ENCODE data around the gene MPEG1. TPM values are rescaled to one million over a fixed set of nuclear protein-coding genes. Genes with fewer than 3 reads are reported as not detected.

MPEG1 gene
- total RNA-seq, 1 donor from 2014 or later = not detected

DNA sequence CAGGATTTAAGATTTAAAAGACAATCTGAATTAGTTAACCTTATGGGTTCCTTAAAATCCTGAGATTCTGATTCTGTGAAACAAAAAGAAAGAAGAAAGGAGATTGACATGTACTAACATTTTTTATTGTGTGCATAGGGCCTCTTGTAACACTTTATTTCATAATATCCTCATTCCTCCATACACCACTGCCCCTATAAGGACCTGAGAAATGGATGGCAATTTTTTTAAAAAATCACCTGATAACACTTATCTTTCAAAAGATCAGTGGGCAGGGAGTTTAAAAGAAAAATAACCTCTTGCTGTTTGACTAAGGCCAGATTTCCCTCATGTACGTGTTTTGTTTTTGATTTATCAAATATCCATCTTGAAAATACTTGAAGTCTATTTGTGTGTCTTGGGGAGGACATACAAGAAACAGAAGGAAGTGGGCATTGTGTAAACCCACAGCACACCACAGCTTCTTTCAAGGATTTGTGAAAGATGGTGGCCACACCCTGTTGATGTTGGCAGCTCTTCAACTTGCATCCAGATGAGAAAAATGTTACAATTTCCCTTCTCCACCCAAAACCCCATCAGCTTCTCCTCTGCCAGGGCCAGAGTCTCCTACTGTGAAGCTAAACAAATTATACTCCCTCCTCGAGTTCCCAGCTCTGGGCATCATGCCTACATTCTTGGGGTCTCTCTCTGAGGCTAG is 35.0 kb upstream of the MPEG1 start:
- no peaks in the 10 kb centered on the region for H3K36me3 Mint-ChIP-seq (ENCODE audit: unreplicated experiment)
- no peaks in the 10 kb centered on the region for H3K27me3 Mint-ChIP-seq (ENCODE audit: unreplicated experiment)
- H3K4me1 Mint-ChIP-seq (ENCODE audit: low read depth, unreplicated experiment) = no peaks in the 10 kb centered on the region
- H3K27ac Mint-ChIP-seq (ENCODE audit: unreplicated experiment) = no peak overlapping the region
- TF ChIP-seq, protein P1, sequence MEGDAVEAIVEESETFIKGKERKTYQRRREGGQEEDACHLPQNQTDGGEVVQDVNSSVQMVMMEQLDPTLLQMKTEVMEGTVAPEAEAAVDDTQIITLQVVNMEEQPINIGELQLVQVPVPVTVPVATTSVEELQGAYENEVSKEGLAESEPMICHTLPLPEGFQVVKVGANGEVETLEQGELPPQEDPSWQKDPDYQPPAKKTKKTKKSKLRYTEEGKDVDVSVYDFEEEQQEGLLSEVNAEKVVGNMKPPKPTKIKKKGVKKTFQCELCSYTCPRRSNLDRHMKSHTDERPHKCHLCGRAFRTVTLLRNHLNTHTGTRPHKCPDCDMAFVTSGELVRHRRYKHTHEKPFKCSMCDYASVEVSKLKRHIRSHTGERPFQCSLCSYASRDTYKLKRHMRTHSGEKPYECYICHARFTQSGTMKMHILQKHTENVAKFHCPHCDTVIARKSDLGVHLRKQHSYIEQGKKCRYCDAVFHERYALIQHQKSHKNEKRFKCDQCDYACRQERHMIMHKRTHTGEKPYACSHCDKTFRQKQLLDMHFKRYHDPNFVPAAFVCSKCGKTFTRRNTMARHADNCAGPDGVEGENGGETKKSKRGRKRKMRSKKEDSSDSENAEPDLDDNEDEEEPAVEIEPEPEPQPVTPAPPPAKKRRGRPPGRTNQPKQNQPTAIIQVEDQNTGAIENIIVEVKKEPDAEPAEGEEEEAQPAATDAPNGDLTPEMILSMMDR (IDR thresholded peaks at IDR 0.05; ENCODE audit: partially characterized antibody, unreplicated experiment) = no peak
- DNase-seq = no peak
- no peak overlapping the region for H3K4me3 Mint-ChIP-seq (ENCODE audit: unreplicated experiment)
- no peaks in the 10 kb centered on the region for H3K9me3 Mint-ChIP-seq (ENCODE audit: unreplicated experiment)

DNA sequence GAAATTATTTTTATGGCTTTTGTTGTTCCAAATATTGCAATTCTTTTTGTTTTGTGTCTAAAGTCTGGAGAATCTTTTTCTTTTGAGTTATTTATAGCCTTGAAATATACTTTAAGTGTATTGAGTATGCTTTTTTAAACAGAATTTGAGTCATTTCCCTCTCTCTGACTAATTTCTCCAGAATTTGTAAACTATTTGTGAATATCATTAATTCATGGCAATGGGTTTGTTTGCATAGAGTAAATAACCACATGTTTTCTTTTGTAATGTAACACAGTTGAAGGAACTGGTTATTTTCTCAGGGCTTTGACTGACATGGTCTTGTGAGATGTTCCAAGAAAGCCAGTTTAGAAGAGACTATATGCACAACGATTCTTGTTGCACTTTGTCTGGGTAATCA is 30.9 kb upstream of the MPEG1 start:
- Mint-ChIP-seq H3K4me1 (ENCODE audit: low read depth, unreplicated experiment) (no peaks in the 10 kb centered on the region), H3K27me3 (ENCODE audit: unreplicated experiment) (peaks cover 1% of the 10 kb centered on the region), H3K9me3 (ENCODE audit: unreplicated experiment) (no peaks in the 10 kb centered on the region), H3K27ac (ENCODE audit: unreplicated experiment) (no peak overlapping the region), H3K4me3 (ENCODE audit: unreplicated experiment) (no peak overlapping the region), H3K36me3 (ENCODE audit: unreplicated experiment) (no peaks in the 10 kb centered on the region)
- no peak for DNase-seq
- TF ChIP-seq, protein P1 (IDR thresholded peaks at IDR 0.05; ENCODE audit: partially characterized antibody, unreplicated experiment) = no peak

DNA sequence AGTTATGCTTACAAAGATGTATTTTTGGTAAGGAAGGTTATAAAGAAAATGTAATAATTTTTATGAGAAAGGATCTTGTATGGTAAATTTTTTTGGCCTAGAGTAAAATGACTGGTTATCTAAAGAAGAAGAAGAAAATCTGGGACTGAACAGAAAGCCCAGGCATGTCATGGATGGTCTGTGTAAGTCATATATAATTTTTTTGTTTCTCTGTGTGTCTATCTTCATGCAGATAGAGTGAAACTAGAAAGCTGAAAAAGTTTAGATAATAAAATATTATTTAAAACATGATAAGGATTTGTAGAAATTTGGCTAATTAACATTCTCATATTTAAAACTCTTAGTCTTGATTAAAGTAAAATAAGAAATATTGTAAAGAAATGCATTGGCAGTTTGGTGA is 27.6 kb upstream of the MPEG1 start:
- Mint-ChIP-seq H3K4me1 (ENCODE audit: low read depth, unreplicated experiment) (no peaks in the 10 kb centered on the region), H3K27me3 (ENCODE audit: unreplicated experiment) (peaks cover 1% of the 10 kb centered on the region), H3K9me3 (ENCODE audit: unreplicated experiment) (no peaks in the 10 kb centered on the region), H3K36me3 (ENCODE audit: unreplicated experiment) (no peaks in the 10 kb centered on the region), H3K4me3 (ENCODE audit: unreplicated experiment) (no peak overlapping the region), H3K27ac (ENCODE audit: unreplicated experiment) (no peak overlapping the region)
- DNase-seq = no peak
- TF ChIP-seq, protein P1 (IDR thresholded peaks at IDR 0.05; ENCODE audit: partially characterized antibody, unreplicated experiment) = no peak

DNA sequence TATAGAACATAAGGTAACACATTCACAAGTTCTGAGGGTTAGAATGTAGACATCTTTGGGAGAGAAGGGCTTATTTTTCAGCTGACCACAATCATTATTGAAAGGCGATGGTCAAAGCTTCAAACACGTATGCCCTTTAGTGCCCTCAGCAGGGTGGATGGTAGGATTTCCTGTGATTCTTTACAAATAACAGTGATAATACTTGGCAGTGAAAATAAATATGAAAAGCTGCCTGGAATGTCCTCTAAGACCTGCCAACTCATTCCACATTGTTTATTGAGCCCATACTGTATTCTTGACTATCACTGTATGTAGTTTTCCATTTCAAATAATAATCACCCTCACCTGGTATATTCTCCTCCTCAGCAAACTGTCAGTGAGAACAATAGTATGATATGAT is 13.7 kb upstream of the MPEG1 start:
- no peak overlapping the region for H3K27ac Mint-ChIP-seq (ENCODE audit: unreplicated experiment)
- H3K36me3 Mint-ChIP-seq (ENCODE audit: unreplicated experiment) = peaks cover 4% of the 10 kb centered on the region
- peaks cover 3% of the 10 kb centered on the region for H3K9me3 Mint-ChIP-seq (ENCODE audit: unreplicated experiment)
- H3K27me3 Mint-ChIP-seq (ENCODE audit: unreplicated experiment) = no peaks in the 10 kb centered on the region
- no peaks in the 10 kb centered on the region for H3K4me1 Mint-ChIP-seq (ENCODE audit: low read depth, unreplicated experiment)
- TF ChIP-seq, protein P1 (IDR thresholded peaks at IDR 0.05; ENCODE audit: partially characterized antibody, unreplicated experiment) = no peak
- H3K4me3 Mint-ChIP-seq (ENCODE audit: unreplicated experiment) = no peak overlapping the region
- no peak for DNase-seq

DNA sequence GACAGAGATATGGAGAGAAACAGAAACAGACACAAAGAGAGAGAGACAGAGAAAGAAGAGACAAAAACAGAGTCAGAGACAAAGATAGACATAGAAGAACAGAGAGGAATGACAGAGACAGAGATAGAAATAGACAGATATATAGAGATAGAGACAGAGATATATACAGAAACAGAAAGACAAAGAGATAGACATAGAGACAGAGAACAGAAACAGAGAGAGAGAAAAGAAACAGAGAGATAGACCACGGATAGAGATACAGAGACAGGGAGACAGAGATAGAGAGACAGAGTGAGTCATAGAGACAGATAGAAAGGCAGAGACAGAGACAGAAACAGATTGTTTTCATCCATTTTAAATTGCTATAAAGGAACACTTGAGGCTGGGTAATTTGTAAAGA is 12.3 kb upstream of the MPEG1 start:
- no peaks in the 10 kb centered on the region for H3K4me1 Mint-ChIP-seq (ENCODE audit: low read depth, unreplicated experiment)
- H3K36me3 Mint-ChIP-seq (ENCODE audit: unreplicated experiment) = no peaks in the 10 kb centered on the region
- no peak overlapping the region for H3K4me3 Mint-ChIP-seq (ENCODE audit: unreplicated experiment)
- no peaks in the 10 kb centered on the region for H3K27me3 Mint-ChIP-seq (ENCODE audit: unreplicated experiment)
- H3K9me3 Mint-ChIP-seq (ENCODE audit: unreplicated experiment) = peaks cover 2% of the 10 kb centered on the region
- DNase-seq = no peak
- TF ChIP-seq, protein P1 (IDR thresholded peaks at IDR 0.05; ENCODE audit: partially characterized antibody, unreplicated experiment) = no peak
- H3K27ac Mint-ChIP-seq (ENCODE audit: unreplicated experiment) = no peak overlapping the region

All from glutamatergic neuron (in vitro differentiated cells).